ENCODE data around the gene TRUB1. TPM values are rescaled to one million over a fixed set of nuclear protein-coding genes. Genes with fewer than 3 reads are reported as not detected.

TRUB1 gene
- total RNA-seq, 1 donor from 2014 or later: 21.6 TPM

GRCh38 chr10:114998993-114999392 is 61.0 kb downstream of the TRUB1 start:
- no peak overlapping the region for H3K4me3 Mint-ChIP-seq
- no peak overlapping the region for H3K27ac Mint-ChIP-seq
- intact Hi-C loops (cut with micrococcal nuclease): no loop called here
- H3K27me3 Mint-ChIP-seq (ENCODE audit: insufficient read depth): peaks cover 2% of the 10 kb centered on the region
- DNase-seq (ENCODE audit: low spot score): no peak
- no peaks in the 10 kb centered on the region for H3K4me1 Mint-ChIP-seq (ENCODE audit: low read depth)
- no peaks in the 10 kb centered on the region for H3K9me3 Mint-ChIP-seq
- no peaks in the 10 kb centered on the region for H3K36me3 Mint-ChIP-seq (ENCODE audit: low read depth)

- no peak for DNase-seq (ENCODE audit: low spot score)
- Mint-ChIP-seq H3K36me3 (ENCODE audit: low read depth) (no peaks in the 10 kb centered on the region), H3K4me1 (ENCODE audit: low read depth) (no peaks in the 10 kb centered on the region), H3K27me3 (ENCODE audit: insufficient read depth) (peaks cover 6% of the 10 kb centered on the region), H3K27ac (no peak overlapping the region), H3K4me3 (no peak overlapping the region), H3K9me3 (no peaks in the 10 kb centered on the region)
- intact Hi-C loops (cut with micrococcal nuclease): no loop called here
Measured at GRCh38 chr10:115001506-115002381, 63.7 kb downstream of the TRUB1 start.

- Mint-ChIP-seq H3K4me3 (no peak overlapping the region), H3K36me3 (ENCODE audit: low read depth) (no peaks in the 10 kb centered on the region), H3K27me3 (ENCODE audit: insufficient read depth) (peaks cover 6% of the 10 kb centered on the region), H3K4me1 (ENCODE audit: low read depth) (no peaks in the 10 kb centered on the region), H3K9me3 (no peaks in the 10 kb centered on the region), H3K27ac (no peak overlapping the region)
- intact Hi-C loops (cut with micrococcal nuclease): no loop called here
- no peak for DNase-seq (ENCODE audit: low spot score)
Measured at GRCh38 chr10:115003396-115003795, 65.4 kb downstream of the TRUB1 start.

GRCh38 chr10:115004236-115004862 is 66.4 kb downstream of the TRUB1 start:
- no peaks in the 10 kb centered on the region for H3K9me3 Mint-ChIP-seq
- intact Hi-C loops (cut with micrococcal nuclease): no loop called here
- no peak overlapping the region for H3K27ac Mint-ChIP-seq
- no peaks in the 10 kb centered on the region for H3K4me1 Mint-ChIP-seq (ENCODE audit: low read depth)
- H3K27me3 Mint-ChIP-seq (ENCODE audit: insufficient read depth): peaks cover 6% of the 10 kb centered on the region
- H3K4me3 Mint-ChIP-seq: no peak overlapping the region
- H3K36me3 Mint-ChIP-seq (ENCODE audit: low read depth): no peaks in the 10 kb centered on the region
- no peak for DNase-seq (ENCODE audit: low spot score)

GRCh38 chr10:115005771-115006170 is 67.8 kb downstream of the TRUB1 start:
- intact Hi-C loops (cut with micrococcal nuclease): no loop called here
- H3K4me3 Mint-ChIP-seq: no peak overlapping the region
- no peaks in the 10 kb centered on the region for H3K36me3 Mint-ChIP-seq (ENCODE audit: low read depth)
- peaks cover 6% of the 10 kb centered on the region for H3K27me3 Mint-ChIP-seq (ENCODE audit: insufficient read depth)
- no peak overlapping the region for H3K27ac Mint-ChIP-seq
- no peak for DNase-seq (ENCODE audit: low spot score)
- H3K4me1 Mint-ChIP-seq (ENCODE audit: low read depth): no peaks in the 10 kb centered on the region
- no peaks in the 10 kb centered on the region for H3K9me3 Mint-ChIP-seq

GRCh38 chr10:115018185-115018931 is 80.4 kb downstream of the TRUB1 start:
- peaks cover 3% of the 10 kb centered on the region for H3K27me3 Mint-ChIP-seq (ENCODE audit: insufficient read depth)
- H3K36me3 Mint-ChIP-seq (ENCODE audit: low read depth): no peaks in the 10 kb centered on the region
- H3K9me3 Mint-ChIP-seq: no peaks in the 10 kb centered on the region
- no peak overlapping the region for H3K4me3 Mint-ChIP-seq
- no peak for DNase-seq (ENCODE audit: low spot score)
- no peaks in the 10 kb centered on the region for H3K4me1 Mint-ChIP-seq (ENCODE audit: low read depth)
- H3K27ac Mint-ChIP-seq: no peak overlapping the region
- intact Hi-C loops (cut with micrococcal nuclease): no loop called here

GRCh38 chr10:115020449-115020848 is 82.5 kb downstream of the TRUB1 start:
- Mint-ChIP-seq H3K36me3 (ENCODE audit: low read depth) (no peaks in the 10 kb centered on the region), H3K4me1 (ENCODE audit: low read depth) (no peaks in the 10 kb centered on the region), H3K27ac (no peak overlapping the region), H3K27me3 (ENCODE audit: insufficient read depth) (peaks cover 3% of the 10 kb centered on the region), H3K4me3 (no peak overlapping the region), H3K9me3 (no peaks in the 10 kb centered on the region)
- intact Hi-C loops (cut with micrococcal nuclease): no loop called here
- no peak for DNase-seq (ENCODE audit: low spot score)

GRCh38 chr10:115022733-115023132 is 84.7 kb downstream of the TRUB1 start:
- Mint-ChIP-seq H3K27ac (no peak overlapping the region), H3K27me3 (ENCODE audit: insufficient read depth) (peaks cover 3% of the 10 kb centered on the region), H3K9me3 (no peaks in the 10 kb centered on the region), H3K4me3 (no peak overlapping the region), H3K36me3 (ENCODE audit: low read depth) (no peaks in the 10 kb centered on the region), H3K4me1 (ENCODE audit: low read depth) (no peaks in the 10 kb centered on the region)
- DNase-seq (ENCODE audit: low spot score): no peak
- intact Hi-C loops (cut with micrococcal nuclease): no loop called here

GRCh38 chr10:115023715-115024114 is 85.7 kb downstream of the TRUB1 start:
- Mint-ChIP-seq H3K36me3 (ENCODE audit: low read depth) (no peaks in the 10 kb centered on the region), H3K9me3 (no peaks in the 10 kb centered on the region), H3K4me3 (no peak overlapping the region), H3K27ac (no peak overlapping the region), H3K27me3 (ENCODE audit: insufficient read depth) (peaks cover 5% of the 10 kb centered on the region), H3K4me1 (ENCODE audit: low read depth) (no peaks in the 10 kb centered on the region)
- intact Hi-C loops (cut with micrococcal nuclease): no loop called here
- no peak for DNase-seq (ENCODE audit: low spot score)

GRCh38 chr10:115024371-115024770 is 86.4 kb downstream of the TRUB1 start:
- no peaks in the 10 kb centered on the region for H3K9me3 Mint-ChIP-seq
- no peaks in the 10 kb centered on the region for H3K36me3 Mint-ChIP-seq (ENCODE audit: low read depth)
- DNase-seq (ENCODE audit: low spot score): no peak
- H3K27ac Mint-ChIP-seq: no peak overlapping the region
- H3K27me3 Mint-ChIP-seq (ENCODE audit: insufficient read depth): peaks cover 2% of the 10 kb centered on the region
- H3K4me3 Mint-ChIP-seq: no peak overlapping the region
- no peaks in the 10 kb centered on the region for H3K4me1 Mint-ChIP-seq (ENCODE audit: low read depth)
- intact Hi-C loops (cut with micrococcal nuclease): no loop called here

- Mint-ChIP-seq H3K27me3 (ENCODE audit: insufficient read depth) (peaks cover 2% of the 10 kb centered on the region), H3K9me3 (no peaks in the 10 kb centered on the region), H3K4me1 (ENCODE audit: low read depth) (no peaks in the 10 kb centered on the region), H3K4me3 (no peak overlapping the region), H3K36me3 (ENCODE audit: low read depth) (no peaks in the 10 kb centered on the region), H3K27ac (no peak overlapping the region)
- DNase-seq (ENCODE audit: low spot score): no peak
- intact Hi-C loops (cut with micrococcal nuclease): no loop called here
Measured at GRCh38 chr10:115026056-115026745, 88.2 kb downstream of the TRUB1 start.

GRCh38 chr10:115026746-115027140 is 88.7 kb downstream of the TRUB1 start:
- intact Hi-C loops (cut with micrococcal nuclease): no loop called here

More at GRCh38 chr10:115026746-115027140, 88.7 kb downstream of the TRUB1 start:
- Mint-ChIP-seq H3K4me1 (ENCODE audit: low read depth) (no peaks in the 10 kb centered on the region), H3K4me3 (no peak overlapping the region), H3K9me3 (no peaks in the 10 kb centered on the region), H3K36me3 (ENCODE audit: low read depth) (no peaks in the 10 kb centered on the region), H3K27ac (no peak overlapping the region), H3K27me3 (ENCODE audit: insufficient read depth) (peaks cover 2% of the 10 kb centered on the region)
- DNase-seq (ENCODE audit: low spot score): no peak
